SU-DHL-6 (cell line): ENCODE results near the gene PGAM2.
A peak's percentile ranks its signal among the peaks of the same experiment; 100 is the strongest.

Source experiments
- H2AFZ ChIP-seq: fragments of 200-600 bp; sonication (generic); 2 replicates; pipeline ENCODE4 v1.6.1; 2014; ENCODE audit warnings: low read depth, mild to moderate bottlenecking, moderate library complexity, mixed read lengths, antibody characterized with exemption, low read length; ENCODE audit not compliant: severe bottlenecking
- H3F3A ChIP-seq: fragments of 200-600 bp; shearing (Covaris generic); 2 replicates; pipeline ENCODE4 v1.6.0; 2016; ENCODE audit warnings: antibody characterized with exemption, mild to moderate bottlenecking; ENCODE audit not compliant: insufficient read depth
- H3K27ac ChIP-seq: fragments of 200-600 bp; sonication (generic); 2 replicates; pipeline ENCODE4 v1.5.1; 2016; ENCODE audit warnings: low read depth, mild to moderate bottlenecking, low read length, moderate library complexity, mixed read lengths
- H3K27me3 ChIP-seq: fragments of 200-600 bp; sonication (generic), shearing (Covaris generic); 2 replicates; pipeline ENCODE4 v1.6.0; 2014; ENCODE audit warnings: mild to moderate bottlenecking, low read length
- H3K36me3 ChIP-seq: fragments of 200-600 bp; sonication (generic); 2 replicates; pipeline ENCODE4 v1.6.1; 2014; ENCODE audit warnings: mild to moderate bottlenecking, low read length, mixed read lengths
- H3K4me2 ChIP-seq: fragments of 300-600, 200-600 bp; shearing (Covaris generic), sonication (generic); 2 replicates; pipeline ENCODE4 v1.6.0; 2014; ENCODE audit warnings: low read length, low read depth, mild to moderate bottlenecking; ENCODE audit not compliant: poor library complexity, severe bottlenecking
- H3K4me3 ChIP-seq: fragments of 200-600 bp; sonication (generic); 2 replicates; pipeline ENCODE4 v1.5.1; 2014; ENCODE audit warnings: antibody characterized with exemption, low read length, mild to moderate bottlenecking, mixed read lengths; ENCODE audit not compliant: insufficient read depth, poor library complexity, severe bottlenecking
- H3K79me2 ChIP-seq: fragments of 200-600 bp; sonication (generic); 2 replicates; pipeline ENCODE4 v1.6.1; 2014; ENCODE audit warnings: mild to moderate bottlenecking, low read length, moderate library complexity; ENCODE audit not compliant: insufficient read depth
- H3K9ac ChIP-seq: fragments of 200-600 bp; sonication (generic); 2 replicates; pipeline ENCODE4 v1.7.0; 2014; ENCODE audit warnings: mild to moderate bottlenecking, low read length
- H3K9me2 ChIP-seq: fragments of 200-600 bp; sonication (generic); replicated peaks from 2 replicates; pipeline ENCODE4 v1.6.1; 2014; ENCODE audit warnings: low read length; ENCODE audit not compliant: insufficient read depth
- H3K9me3 ChIP-seq: fragments of 200-600 bp; sonication (generic); 2 replicates; pipeline ENCODE4 v1.6.1; 2014; ENCODE audit warnings: low read length, mixed read lengths; ENCODE audit not compliant: insufficient read depth
- H4K20me1 ChIP-seq: fragments of 200-600 bp; sonication (generic); 2 replicates; pipeline ENCODE4 v1.6.1; 2014; ENCODE audit warnings: low read depth, mild to moderate bottlenecking, antibody characterized with exemption, low read length, moderate library complexity, mixed read lengths
- EZH2phosphoT487 ChIP-seq: fragments of 200-600 bp; sonication (generic), shearing (Covaris generic); conservative IDR thresholded peaks from 2 replicates; pipeline ENCODE4 v1.6.1; 2018; ENCODE audit warnings: mild to moderate bottlenecking, antibody characterized with exemption, low read length, moderate library complexity, mixed read lengths
- TF ChIP-seq, protein P1 (sequence below): fragments of 200-600 bp; sonication (generic); IDR thresholded peaks from one replicate; pipeline ENCODE4 v1.5.1; 2017; ENCODE audit warnings: antibody characterized with exemption, mild to moderate bottlenecking, low read length, moderate library complexity; ENCODE audit not compliant: insufficient read depth, poor library complexity, severe bottlenecking

PGAM2 gene

DNA sequence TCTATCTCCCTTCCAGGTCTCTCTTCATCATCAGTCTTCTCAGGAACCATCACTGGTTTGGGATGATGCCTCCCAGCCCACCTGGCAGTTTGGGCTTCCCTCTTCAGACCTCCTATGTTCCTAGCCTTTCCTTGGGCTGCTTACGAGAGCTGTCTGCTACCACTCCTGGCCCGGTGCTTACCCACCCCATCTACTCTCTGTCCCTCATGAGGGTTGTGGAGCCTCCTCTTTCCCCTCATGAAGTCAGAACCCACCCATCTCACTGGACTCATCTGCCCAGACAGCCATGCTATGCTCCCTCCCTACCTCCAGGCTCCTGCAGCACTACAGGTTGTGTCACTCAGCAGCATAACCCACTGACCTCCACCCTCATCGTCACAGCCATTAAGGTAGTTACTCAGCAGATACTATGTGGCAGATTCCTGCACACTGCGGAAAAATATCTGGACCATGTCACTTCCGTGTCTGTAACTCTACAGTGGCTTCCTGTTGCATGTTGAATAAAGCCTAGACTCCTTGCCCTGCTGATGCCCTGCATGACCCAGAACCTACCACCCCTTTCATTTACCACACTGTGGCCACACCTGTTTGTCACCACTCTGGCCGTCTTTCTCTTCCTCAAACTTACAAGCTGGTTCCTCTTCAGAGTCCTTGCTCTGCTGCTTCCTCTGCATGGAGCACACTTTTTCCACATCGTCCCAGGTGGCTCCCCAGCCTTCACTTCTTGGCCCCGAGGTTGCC, 18.9 kb downstream of the PGAM2 start:
- Histone ChIP-seq H3K9me3 (no peaks in the 10 kb centered on the region), H3F3A (peaks cover 35% of the 10 kb centered on the region), H3K27ac (peak overlapping the region; percentile 77), H3K79me2 (peaks cover 63% of the 10 kb centered on the region), H4K20me1 (peaks cover 17% of the 10 kb centered on the region; the same call in 1 of the 2 replicates), H3K36me3 (0 out of 2 replicates have a peak, but pooled peaks cover 4% of the 10 kb centered on the region), H3K27me3 (no peaks in the 10 kb centered on the region), H2AFZ (no peak overlapping the region), H3K9me2 (no peaks in the 10 kb centered on the region), H3K4me2 (peak overlapping the region; percentile 93), H3K4me3 (peak overlapping the region; percentile 94), H3K9ac (peak overlapping the region; percentile 97)
- TF ChIP-seq EZH2phosphoT487, result no peak
- TF ChIP-seq, protein P1, sequence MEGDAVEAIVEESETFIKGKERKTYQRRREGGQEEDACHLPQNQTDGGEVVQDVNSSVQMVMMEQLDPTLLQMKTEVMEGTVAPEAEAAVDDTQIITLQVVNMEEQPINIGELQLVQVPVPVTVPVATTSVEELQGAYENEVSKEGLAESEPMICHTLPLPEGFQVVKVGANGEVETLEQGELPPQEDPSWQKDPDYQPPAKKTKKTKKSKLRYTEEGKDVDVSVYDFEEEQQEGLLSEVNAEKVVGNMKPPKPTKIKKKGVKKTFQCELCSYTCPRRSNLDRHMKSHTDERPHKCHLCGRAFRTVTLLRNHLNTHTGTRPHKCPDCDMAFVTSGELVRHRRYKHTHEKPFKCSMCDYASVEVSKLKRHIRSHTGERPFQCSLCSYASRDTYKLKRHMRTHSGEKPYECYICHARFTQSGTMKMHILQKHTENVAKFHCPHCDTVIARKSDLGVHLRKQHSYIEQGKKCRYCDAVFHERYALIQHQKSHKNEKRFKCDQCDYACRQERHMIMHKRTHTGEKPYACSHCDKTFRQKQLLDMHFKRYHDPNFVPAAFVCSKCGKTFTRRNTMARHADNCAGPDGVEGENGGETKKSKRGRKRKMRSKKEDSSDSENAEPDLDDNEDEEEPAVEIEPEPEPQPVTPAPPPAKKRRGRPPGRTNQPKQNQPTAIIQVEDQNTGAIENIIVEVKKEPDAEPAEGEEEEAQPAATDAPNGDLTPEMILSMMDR, result no peak

DNA sequence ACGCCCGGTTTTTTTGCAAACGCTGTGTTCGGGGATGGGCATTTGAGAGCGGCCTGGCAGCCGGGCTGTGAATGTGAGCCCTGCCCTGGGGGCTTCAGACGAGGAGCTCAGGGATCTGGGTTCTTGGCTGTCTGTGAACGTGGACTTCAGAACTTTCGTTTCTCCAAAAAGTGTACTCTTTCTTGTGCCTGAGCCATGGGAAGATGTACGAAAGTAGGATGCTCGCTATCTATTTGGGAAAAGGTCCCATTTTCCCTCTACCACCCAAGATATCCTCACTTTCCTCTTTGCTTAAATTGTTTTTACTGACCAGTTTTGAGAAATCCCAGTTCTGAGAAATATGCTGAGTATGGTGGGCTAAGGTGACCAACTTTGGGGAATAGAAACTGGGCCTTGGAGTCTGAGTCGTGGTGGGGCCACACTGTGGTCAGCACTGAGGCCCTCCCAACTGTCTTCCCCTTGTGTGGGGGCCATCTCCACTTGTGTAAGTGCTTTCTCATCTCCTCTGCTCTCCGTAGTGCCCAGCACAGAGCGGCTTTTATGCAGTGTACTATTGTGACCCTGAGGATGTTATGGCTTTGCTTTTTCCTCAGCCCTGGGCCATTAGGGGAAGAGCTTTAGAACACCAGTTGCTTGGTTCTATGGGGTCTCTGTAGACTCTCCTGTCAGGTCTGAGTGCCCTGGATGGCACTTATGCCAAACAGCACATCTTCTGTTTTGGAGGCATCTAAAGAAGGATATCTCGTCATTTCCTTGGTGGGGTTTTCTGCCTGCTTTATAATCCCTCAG, 19.9 kb downstream of the PGAM2 start:
- Histone ChIP-seq H3K79me2 (peaks cover 56% of the 10 kb centered on the region), H3K4me3 (peak overlapping the region; percentile 94), H3K27ac (peak overlapping the region; percentile 77), H3K27me3 (no peaks in the 10 kb centered on the region), H2AFZ (peak overlapping the region; percentile 32), H3K4me2 (peak overlapping the region; percentile 93), H3K9me2 (no peaks in the 10 kb centered on the region), H4K20me1 (peaks cover 13% of the 10 kb centered on the region; the same call in 1 of the 2 replicates), H3F3A (peaks cover 35% of the 10 kb centered on the region), H3K9ac (peak overlapping the region; percentile 97), H3K9me3 (no peaks in the 10 kb centered on the region), H3K36me3 (0 out of 2 replicates have a peak, but pooled peaks cover 4% of the 10 kb centered on the region)
- no peak for TF ChIP-seq EZH2phosphoT487
- TF ChIP-seq, protein P1, result no peak

- no peaks in the 10 kb centered on the region for H3K9me3 ChIP-seq
- peak within 1 kb of the TSS; percentile 94 for H3K4me3 ChIP-seq
- 0 out of 2 replicates have a peak, but pooled peaks cover under 1% of the 10 kb centered on the region for H3K36me3 ChIP-seq
- peak within 1 kb of the TSS; percentile 93 for H3K4me2 ChIP-seq
- peaks cover 48% of the 10 kb centered on the region for H3K79me2 ChIP-seq
- peaks cover 10% of the 10 kb centered on the region; the same call in 1 of the 2 replicates for H4K20me1 ChIP-seq
- peak within 1 kb of the TSS; percentile 77 for H3K27ac ChIP-seq
- peak within 1 kb of the TSS; percentile 60 for H2AFZ ChIP-seq
- H3K27me3 ChIP-seq, result no peaks in the 10 kb centered on the region
- H3F3A ChIP-seq, result peaks cover 35% of the 10 kb centered on the region
- H3K9me2 ChIP-seq, result no peaks in the 10 kb centered on the region
- peak within 1 kb of the TSS; percentile 97 for H3K9ac ChIP-seq
- TF ChIP-seq, protein P1, result no peak
- no peak for TF ChIP-seq EZH2phosphoT487
These were observed 20.8 kb downstream of the PGAM2 start, which contains the start of gene DBNL for GRCh38 chr7:44044315-44045225. DBNL (plus strand) TSS chr7:44044702; CDS start chr7:44044738, 36 bp downstream.
